Cerebellar cortex (tissue), 1 donor: ENCODE results near the gene ST8SIA6.
"Not testable (repeated sequence)": the region's sequence is repeated elsewhere in the genome, so short reads cannot be mapped to it uniquely, and the experiment has no call there.

Experiments used
- DNase-seq: peaks from one replicate; pipeline ENCODE4 v3.0.0-alpha.2; 2015; ENCODE audit warnings: low spot score

The ST8SIA6 gene

GRCh38 chr10:17343118-17343517, 111.3 kb downstream of the ST8SIA6 start:
- DNase-seq = no peak

DNA sequence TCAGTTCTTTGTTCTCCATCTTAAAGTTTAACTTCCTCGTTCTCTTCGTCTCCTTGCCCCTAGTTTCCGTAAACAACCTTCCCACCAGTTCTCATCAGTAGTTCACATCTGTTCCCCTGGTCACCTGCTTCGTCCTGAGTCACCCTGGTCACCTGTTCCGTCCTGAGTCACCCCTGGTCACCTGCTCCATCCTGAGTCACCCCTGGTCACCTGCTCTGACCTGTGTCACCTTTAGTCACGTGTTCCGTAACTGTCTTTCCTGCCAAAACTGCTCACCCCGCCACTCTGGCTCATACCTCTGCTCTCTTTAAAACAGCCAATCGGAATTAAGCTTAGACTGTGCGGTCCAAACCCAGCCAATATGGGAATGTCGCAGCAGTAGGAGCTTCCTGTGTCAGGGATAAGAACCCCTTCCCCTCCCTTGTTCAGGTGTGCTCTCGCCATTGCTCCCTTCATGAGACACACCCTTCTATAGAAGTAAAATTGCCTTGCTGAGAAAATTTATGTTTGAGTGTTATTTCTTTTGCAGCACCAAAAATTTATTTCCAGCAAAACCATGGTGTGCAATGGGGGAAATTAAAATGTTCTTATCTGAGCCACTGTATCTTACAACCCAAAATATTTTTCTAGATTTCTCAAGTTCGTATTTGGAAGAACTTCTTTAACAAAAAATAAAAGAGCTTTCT, 114.1 kb downstream of the ST8SIA6 start:
- no peak for DNase-seq

DNA sequence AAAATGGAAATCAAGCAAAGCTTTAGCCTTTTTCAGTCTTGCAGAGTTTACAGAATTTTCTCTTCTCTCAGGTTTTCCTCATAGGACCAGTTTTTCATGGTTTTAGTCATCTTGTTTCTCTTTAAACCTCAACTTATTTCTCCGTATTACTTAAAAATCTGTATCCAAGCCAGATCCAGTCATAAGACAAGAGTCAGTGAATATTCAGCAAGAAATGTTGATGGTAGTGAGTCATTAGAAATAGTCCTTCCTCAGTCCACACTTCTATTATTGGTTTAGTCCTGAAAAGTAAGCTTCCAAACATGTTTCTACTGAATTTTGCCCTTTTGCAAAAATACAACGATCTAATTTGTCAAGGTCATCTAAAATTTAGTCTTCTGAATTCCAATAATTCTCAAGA, 119.3 kb downstream of the ST8SIA6 start:
- DNase-seq = no peak

DNA sequence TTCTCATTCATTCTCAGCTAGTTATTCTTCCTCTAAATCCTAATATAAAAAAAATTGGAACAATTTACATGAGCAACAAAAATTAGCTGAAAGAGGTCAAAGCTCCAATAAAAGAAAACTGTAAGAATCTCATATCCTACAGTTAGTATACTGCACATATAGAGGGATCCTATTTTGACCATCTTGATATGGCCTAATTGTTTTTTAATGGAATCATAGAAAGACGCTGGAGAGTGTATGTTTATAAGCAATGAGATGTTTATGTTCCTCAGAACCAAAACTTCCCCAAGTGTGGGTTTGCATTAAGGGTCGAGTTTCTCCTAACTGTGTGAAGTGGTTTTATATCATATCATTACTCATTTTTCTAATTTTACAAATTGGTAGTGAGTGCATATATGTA, 123.9 kb downstream of the ST8SIA6 start:
- no peak for DNase-seq

- DNase-seq = no peak
Observed at GRCh38 chr10:17326377-17326776, 128.0 kb downstream of the ST8SIA6 start.

DNA sequence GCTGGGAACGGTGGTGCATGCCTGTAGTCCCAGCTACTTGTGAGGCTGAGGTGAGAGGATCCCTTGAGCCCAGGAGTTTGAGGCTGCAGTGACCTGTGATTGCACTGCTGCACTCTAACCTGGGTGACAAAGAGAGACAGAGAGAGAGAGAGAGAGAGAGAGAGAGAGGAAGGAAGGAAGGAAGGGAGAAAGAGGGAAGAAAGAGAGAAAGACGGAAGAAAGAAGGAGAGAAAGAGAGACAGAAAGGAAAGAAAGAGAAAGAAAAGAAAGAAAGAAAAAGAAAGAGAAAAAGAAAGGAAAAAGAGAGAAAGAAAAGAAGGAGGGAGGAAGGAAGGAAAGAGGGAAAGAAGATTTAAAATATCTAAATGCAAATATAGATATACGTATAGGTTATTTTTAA, 132.4 kb downstream of the ST8SIA6 start:
- not testable (repeated sequence) for DNase-seq

DNA sequence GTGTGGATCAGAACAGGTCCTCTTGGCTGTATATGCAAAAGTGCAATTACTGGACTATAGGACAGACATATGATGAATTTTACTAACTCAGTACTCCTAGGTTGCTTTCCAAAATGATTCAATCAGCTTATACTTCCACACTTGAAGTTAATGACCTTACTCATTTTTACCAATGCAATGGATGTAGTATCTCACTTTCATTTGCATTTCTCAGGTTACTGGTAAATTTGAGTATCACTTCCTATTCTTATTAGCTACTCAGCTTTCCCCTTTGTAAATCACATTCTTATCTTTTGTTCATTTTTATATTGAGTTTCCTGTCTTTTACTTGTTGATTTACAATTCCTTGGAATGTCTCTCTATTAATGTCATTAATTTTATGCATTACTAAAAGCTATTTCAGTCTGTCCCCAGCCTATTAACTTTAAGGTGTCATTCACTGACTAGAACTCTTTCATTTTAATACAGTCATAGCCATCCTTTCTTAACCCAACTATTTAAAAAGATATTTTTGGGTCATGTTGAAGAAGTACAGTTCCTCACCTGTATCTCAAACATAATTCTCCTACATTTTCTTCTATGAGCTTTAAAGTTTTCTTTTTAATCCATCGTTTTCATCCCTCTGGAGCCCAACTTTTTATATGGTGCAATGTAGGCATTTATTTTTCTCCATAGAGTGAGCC, 137.8 kb downstream of the ST8SIA6 start:
- no peak for DNase-seq

- DNase-seq = no peak
Observed at GRCh38 chr10:17309435-17309834, 145.0 kb downstream of the ST8SIA6 start.

- no peak for DNase-seq
Observed at GRCh38 chr10:17307123-17307522, 147.3 kb downstream of the ST8SIA6 start.

DNA sequence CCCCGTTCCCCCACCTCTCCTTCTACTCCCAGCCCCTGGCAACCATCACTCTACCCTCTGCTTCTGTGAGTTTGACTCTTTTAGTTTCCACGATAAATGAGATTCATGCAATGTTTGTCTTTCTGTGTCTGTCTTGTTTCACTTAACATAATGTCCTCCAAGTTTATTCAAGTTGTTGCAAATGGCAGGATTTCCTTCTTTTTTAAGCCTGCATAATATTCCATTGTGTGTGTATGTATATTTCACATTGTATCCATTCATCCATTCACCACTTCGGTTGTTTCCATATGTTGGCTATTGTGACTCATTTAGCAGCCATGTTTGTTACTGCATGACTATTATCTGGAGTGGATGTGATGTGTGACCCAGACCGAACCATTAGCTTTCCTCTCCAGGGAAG, 162.0 kb downstream of the ST8SIA6 start:
- no peak for DNase-seq

DNA sequence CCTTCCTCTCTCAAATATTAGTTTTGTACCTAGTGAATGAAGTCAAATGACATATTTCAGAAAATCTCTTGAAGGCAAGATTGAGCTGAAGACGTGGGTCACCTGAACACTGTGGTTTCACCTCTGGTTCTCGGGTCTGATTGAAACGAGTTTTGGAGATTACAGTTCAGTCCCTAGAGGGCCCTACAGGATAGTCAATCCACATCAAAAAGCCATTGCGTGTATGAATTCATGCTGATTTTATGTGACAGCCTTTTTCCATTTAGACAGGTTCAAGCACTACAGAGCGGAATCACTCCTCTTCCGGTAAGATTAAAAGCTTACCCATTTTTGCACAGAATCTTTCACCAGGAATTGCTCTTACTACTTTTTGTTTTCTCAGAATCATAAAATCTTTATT, 164.2 kb downstream of the ST8SIA6 start:
- DNase-seq = no peak

- no peak for DNase-seq
Observed at GRCh38 chr10:17289763-17290162, 164.6 kb downstream of the ST8SIA6 start.

- DNase-seq = no peak
Observed at GRCh38 chr10:17286562-17287550, 167.5 kb downstream of the ST8SIA6 start.

DNA sequence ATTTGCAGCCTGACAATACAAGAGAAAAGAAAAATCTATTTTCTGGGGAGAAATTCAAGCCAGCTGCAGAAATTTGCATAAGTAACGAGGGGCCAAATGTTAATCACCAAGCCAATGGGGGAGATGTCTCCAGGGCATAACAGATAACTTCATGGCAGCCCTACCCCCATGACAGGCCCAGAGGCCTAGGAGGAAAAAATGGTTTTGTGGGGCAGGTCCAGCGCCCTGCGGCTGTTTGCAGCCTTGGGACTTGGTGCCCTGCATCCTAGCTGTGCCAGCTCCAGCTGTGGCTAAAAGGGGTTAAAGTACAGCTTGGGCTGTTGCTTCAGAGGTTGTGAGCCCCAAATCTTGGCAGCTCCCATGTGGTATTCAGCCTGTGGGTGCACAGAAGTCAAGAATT, 172.1 kb downstream of the ST8SIA6 start:
- DNase-seq = no peak

DNA sequence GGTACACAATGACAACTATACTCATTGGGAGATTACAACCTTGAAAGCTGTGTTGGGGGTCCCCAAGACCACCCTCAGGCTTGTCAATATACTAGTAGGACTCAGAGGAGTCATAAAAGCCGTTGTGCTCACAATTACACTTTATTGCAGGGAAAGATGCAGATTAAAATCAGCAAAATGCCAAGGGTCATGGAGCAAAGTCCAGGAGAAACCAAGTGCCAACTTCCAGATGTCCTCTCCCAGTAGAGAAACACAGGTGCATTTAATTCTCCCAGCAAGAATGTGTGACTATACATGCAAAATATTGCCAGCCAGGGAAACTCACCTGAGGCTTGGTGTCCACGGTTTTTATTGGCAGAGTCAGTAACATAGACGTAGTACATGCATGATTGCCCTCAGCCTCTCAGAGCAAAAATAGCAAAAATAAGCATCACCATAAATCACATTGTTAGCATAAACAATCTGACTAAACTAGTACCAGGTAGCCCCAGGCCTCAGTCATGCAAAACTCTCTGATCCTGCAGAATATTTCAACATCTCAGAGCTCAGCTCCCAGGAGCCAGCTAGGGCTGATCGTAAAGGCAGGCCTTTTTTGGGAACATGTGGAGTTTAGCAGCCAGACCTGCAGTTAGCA, 175.7 kb downstream of the ST8SIA6 start:
- no peak for DNase-seq

DNA sequence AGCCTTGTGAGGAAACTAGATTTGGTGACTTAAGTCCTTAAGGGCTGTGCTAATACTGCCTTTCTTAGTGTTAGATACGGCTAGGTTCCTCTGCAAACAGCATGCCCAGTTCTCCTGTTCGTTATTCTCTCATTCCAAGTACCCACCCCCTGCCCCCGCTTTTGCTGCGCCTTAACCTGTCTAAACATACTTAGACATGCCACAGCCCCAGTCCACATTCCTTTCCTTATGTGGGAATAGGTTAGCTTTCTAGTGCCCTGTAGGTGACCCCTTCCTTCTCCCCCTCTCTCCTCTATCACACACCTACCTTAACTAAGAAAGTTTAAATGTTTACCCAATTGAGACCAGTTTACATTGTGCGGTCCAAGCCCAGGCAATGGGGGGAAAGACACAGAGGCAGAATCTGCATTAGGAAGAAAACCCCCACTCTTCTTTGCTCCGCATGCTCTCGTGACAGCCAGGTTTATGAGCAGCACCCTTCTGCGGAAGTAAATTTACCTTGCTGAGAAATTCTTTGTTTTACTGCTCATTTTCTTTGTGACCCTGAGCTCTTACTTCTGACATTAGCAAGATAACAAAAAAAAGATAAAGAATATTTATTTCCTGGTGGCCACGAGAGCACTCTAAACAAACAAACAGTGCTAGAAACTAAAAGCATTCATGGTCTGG, 177.5 kb downstream of the ST8SIA6 start:
- no peak for DNase-seq

DNA sequence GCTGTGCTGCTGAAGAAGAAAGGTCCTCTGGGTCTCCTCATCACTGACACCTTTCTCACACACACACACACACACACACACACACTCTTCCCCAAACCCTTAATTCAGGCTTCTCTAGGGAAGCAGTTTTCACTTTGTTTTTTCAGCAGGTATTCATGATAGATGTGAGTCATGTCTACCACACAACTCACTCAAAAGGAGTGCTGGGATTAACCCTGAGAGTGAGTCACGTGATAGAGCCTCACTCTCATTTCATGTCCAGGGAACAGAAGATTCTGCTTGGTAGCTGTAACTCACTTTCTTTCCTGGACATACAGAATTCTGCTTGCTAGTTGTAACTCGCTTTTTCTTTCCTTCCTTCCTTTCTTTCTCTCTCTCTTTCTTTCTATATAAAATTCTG, 181.0 kb downstream of the ST8SIA6 start:
- DNase-seq = no peak

DNA sequence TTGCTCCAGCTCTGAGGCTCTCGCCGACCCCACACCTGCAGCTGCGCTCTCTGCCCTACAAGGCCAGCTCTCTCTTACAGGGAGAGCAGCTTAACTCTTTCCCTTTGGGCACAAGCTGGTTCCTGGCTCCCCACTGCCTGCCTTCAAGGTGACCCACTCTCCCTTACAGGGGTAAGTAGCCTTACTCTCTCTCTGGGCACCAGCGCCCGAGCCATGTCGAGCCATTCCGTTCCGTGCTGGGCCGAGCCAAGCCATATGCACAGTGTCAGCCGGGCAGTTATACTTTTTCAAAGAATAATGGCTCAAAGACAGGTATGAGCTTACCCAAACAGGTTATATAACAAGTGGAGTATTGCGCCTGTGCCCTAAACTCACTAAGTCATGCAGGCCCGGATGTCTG, 181.7 kb downstream of the ST8SIA6 start:
- no peak for DNase-seq
